GM23248 (cell line): ENCODE measurements around the gene AK5. TPM values are rescaled to one million over a fixed set of nuclear protein-coding genes. Genes with fewer than 3 reads are reported as not detected.

Source experiments
- DNase-seq: peaks from one replicate; pipeline ENCODE4 v3.0.0-alpha.2; 2015
- H2AFZ ChIP-seq: fragments of 200-600 bp; sonication (generic); 2 replicates; pipeline ENCODE4 v1.6.1; 2016; ENCODE audit warnings: antibody characterized with exemption
- H3F3A ChIP-seq: fragments of 200-600 bp; sonication (generic); 2 replicates; pipeline ENCODE4 v1.6.1; 2016; ENCODE audit warnings: mild to moderate bottlenecking, antibody characterized with exemption, mixed run types; ENCODE audit not compliant: insufficient read depth
- H3K27ac ChIP-seq: fragments of 200-600 bp; sonication (generic); 2 replicates; pipeline ENCODE4 v1.5.1; 2016; ENCODE audit warnings: mild to moderate bottlenecking
- H3K27me3 ChIP-seq: fragments of 200-600 bp; sonication (generic); replicated peaks from 2 replicates; pipeline ENCODE4 v1.6.1; 2016; ENCODE audit warnings: mild to moderate bottlenecking; ENCODE audit not compliant: insufficient read depth
- H3K36me3 ChIP-seq: fragments of 200-600 bp; sonication (generic); 2 replicates; pipeline ENCODE4 v1.6.1; 2016; ENCODE audit warnings: low read depth, mild to moderate bottlenecking
- H3K4me1 ChIP-seq: fragments of 200-600 bp; sonication (generic); 2 replicates; pipeline ENCODE4 v1.6.1; 2016; ENCODE audit warnings: mild to moderate bottlenecking; ENCODE audit not compliant: insufficient read depth
- H3K4me2 ChIP-seq: fragments of 200-600 bp; sonication (generic); one replicate; pipeline ENCODE4 v1.6.1; 2016; ENCODE audit warnings: mild to moderate bottlenecking; ENCODE audit not compliant: unreplicated experiment
- H3K4me3 ChIP-seq: fragments of 200-600 bp; sonication (generic); 2 replicates; pipeline ENCODE4 v1.5.1; 2016; ENCODE audit warnings: mild to moderate bottlenecking
- H3K79me2 ChIP-seq: fragments of 200-600 bp; sonication (generic); 2 replicates; pipeline ENCODE4 v1.6.1; 2016; ENCODE audit warnings: mild to moderate bottlenecking; ENCODE audit not compliant: insufficient read depth
- H3K9ac ChIP-seq: fragments of 200-600 bp; sonication (generic); 2 replicates; pipeline ENCODE4 v1.6.1; 2016; ENCODE audit warnings: mild to moderate bottlenecking
- H3K9me2 ChIP-seq: fragments of 200-600 bp; sonication (generic); 2 replicates; pipeline ENCODE4 v1.6.1; 2016; ENCODE audit warnings: mixed run types, mild to moderate bottlenecking, moderate library complexity; ENCODE audit not compliant: insufficient read depth
- H3K9me3 ChIP-seq: fragments of 200-600 bp; sonication (generic); one replicate; pipeline ENCODE4 v1.6.1; 2017; ENCODE audit warnings: low read depth
- H4K20me1 ChIP-seq: fragments of 200-600 bp; sonication (generic); 2 replicates; pipeline ENCODE4 v1.6.0; 2016; ENCODE audit not compliant: insufficient read depth
- EZH2 ChIP-seq: fragments of 200-600 bp; sonication (generic); IDR thresholded peaks from 2 replicates; pipeline ENCODE4 v1.6.1; 2018; ENCODE audit warnings: antibody characterized with exemption, mild to moderate bottlenecking; ENCODE audit not compliant: insufficient read depth, poor library complexity, severe bottlenecking
- EZH2phosphoT487 ChIP-seq: fragments of 200-600 bp; sonication (generic); IDR thresholded peaks from 2 replicates; pipeline ENCODE4 v1.6.1; 2018; ENCODE audit warnings: antibody characterized with exemption, moderate library complexity, mild to moderate bottlenecking, low read depth; ENCODE audit not compliant: insufficient read depth
- whole genome bisulfite sequencing, 2 experiments: methylation state at CpG; one replicate each; pipeline ENCODE4 v1.1.6; 2015 to 2017; ENCODE audit warnings: low lambda C conversion rate in 2 of 2, low coverage in 1 of 2; ENCODE audit errors: missing lambda C conversion rate in 2 of 2; 5-methylcytosine and 5-hydroxymethylcytosine counted together
- in situ Hi-C: fragments of 300-500 bp; cut with MboI; formaldehyde crosslinking; loops from 2 replicates; pipeline ENCODE4 v1.15.0; 2020
- polyA plus RNA-seq: library from polyadenylated mRNA; unstranded; fragments of >200 nt; fragmentation: Nextera tagmentation; extraction: Ambion mirVana; gene quantifications from 2 replicates; pipeline ENCODE4 v1.2.1, GENCODE V29; 2016
- small RNA-seq: library from RNA; depleted of rRNA; stranded (forward); fragments of <200 nt; gene quantifications from one replicate; pipeline ENCODE3, GENCODE V24; 2014; ENCODE audit warnings: low read depth, low replicate concordance
- total RNA-seq: library from RNA; depleted of rRNA; stranded (reverse); fragments of >200 nt; shearing (Covaris generic); gene quantifications from 2 replicates; pipeline ENCODE4 v1.2.3, GENCODE V29; 2014; rRNA removed

The AK5 gene
- total and polyA plus RNA-seq, 2 experiments from 2014 or later, result 65.3 to 78.8 TPM

DNA sequence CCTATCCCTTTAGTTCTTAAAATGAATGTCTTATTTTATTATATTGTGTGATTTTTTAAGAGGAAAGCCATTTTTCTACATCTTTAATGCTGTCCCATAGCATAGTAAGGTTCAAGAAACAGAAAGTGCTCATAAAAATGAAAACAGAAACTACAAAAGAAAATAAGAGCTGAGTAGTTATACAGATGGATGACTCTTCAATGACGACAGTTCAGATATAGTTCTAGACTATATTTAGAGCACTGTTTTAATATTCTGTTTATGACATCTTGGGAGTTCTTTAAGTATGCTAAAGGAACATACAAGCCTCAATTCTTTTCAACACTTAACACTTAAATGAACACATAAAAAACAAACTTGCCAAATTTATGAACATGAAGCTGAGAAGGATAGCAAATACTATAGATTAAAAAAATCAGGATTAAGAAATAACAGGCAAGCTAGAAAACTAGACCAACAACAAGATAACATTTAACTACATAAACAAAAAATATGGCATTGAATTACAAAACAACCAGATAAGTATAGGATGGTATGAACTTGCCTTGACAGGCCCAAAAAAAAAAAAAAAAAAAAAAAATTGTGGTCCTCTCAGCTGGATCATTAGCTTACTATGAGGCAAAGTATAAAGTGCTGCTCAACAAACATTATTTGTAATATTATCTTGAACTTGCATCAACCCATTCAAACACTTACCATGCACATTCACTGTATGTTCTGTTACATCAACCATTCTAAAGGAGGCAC, 312.7 kb downstream of the AK5 start:
- 93% methylated on average over 1 of the region's 1 CpG for WGBS, 2 experiments
- TF ChIP-seq EZH2, result no peak
- no peak for TF ChIP-seq EZH2phosphoT487
- Histone ChIP-seq H3K27me3 (no peaks in the 10 kb centered on the region), H3K36me3 (peaks cover 9% of the 10 kb centered on the region; the same call in 1 of the 2 replicates), H3K79me2 (peaks cover 97% of the 10 kb centered on the region), H3K4me3 (no peak overlapping the region), H3F3A (no peaks in the 10 kb centered on the region), H4K20me1 (no peaks in the 10 kb centered on the region), H3K9ac (no peak overlapping the region), H2AFZ (no peak overlapping the region), H3K9me2 (no peaks in the 10 kb centered on the region), H3K27ac (no peak overlapping the region), H3K4me1 (peaks cover 7% of the 10 kb centered on the region; the same call in 1 of the 2 replicates), H3K4me2 (no peak overlapping the region), H3K9me3 (no peaks in the 10 kb centered on the region)
- no peak for DNase-seq
- in situ Hi-C loops, result no loop called here

DNA sequence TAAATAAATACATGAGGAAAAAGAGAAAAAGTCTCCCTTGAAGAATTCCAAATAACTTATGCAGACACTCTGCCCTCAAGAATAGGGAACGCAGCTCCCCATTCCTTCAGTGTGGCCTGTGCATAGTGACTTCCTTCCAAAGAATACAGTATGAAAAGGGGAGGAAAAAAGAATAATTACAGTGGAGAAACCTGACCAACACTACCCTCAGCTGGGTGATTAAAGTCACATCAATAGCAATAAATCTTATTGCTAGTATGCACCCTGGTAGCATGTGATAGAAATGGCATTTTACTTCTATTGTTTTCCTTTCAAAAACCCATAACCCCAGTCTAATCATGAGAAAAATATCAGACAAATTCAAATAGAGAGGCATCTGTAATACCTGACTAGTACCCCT, 315.5 kb downstream of the AK5 start:
- in situ Hi-C loops, result no loop called here
- H3K4me3 ChIP-seq, result no peak overlapping the region
- peaks cover 97% of the 10 kb centered on the region for H3K79me2 ChIP-seq
- no peaks in the 10 kb centered on the region for H3K9me3 ChIP-seq
- TF ChIP-seq EZH2 (no peak), EZH2phosphoT487 (no peak)
- H3K36me3 ChIP-seq, result peaks cover 12% of the 10 kb centered on the region; the same call in 1 of the 2 replicates
- H3K4me1 ChIP-seq, result no peaks in the 10 kb centered on the region
- no peak overlapping the region for H3K27ac ChIP-seq
- no peak for DNase-seq
- 100% methylated on average over 1 of the region's 1 CpG for WGBS, 2 experiments
- H3K9me2 ChIP-seq, result no peaks in the 10 kb centered on the region
- H4K20me1 ChIP-seq, result no peaks in the 10 kb centered on the region
- no peak overlapping the region for H3K4me2 ChIP-seq
- no peak overlapping the region for H3K9ac ChIP-seq
- no peaks in the 10 kb centered on the region for H3F3A ChIP-seq
- no peaks in the 10 kb centered on the region for H3K27me3 ChIP-seq
- H2AFZ ChIP-seq, result no peak overlapping the region

DNA sequence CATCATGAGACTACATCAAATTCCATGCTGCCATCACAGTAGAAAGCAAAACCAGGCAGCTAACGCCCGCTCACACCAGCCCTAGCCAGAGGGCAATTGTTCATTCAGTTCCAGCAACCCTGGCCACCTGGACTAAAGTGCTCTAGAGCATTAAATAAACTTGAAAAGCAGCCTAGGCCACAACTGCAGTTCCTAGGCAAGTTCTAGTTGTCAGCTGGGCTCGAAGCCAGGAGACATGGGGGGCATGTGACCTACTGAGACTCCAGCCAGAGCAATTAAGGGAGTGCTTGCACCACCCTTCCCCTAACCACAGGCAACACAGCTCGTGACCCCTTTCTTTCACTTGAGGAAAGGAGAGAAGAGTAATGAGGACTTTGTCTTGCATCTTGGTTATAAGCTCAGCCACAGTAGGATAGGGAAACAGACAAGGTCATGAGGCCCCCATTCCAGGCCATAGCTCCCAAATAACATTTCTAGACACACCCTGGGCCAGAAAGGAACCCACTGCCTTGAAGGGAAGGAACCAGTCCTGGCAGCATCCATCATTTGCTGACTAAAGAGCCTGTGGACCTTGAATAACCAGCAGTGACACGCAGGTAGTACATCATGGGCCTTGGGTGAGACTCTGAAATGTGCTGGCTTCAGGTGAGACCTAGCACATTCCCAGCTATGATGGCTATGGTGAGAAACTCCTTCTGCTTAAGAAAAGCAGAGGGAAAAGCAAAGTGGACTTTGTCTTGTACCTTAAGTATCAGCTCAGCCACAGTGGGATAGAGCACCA, 323.6 kb downstream of the AK5 start:
- peaks cover 34% of the 10 kb centered on the region for H3K36me3 ChIP-seq
- 86 to 91% methylated on average over 5 of the region's 5 CpGs for WGBS, 2 experiments
- H3K9ac ChIP-seq, result no peak overlapping the region
- H3F3A ChIP-seq, result no peaks in the 10 kb centered on the region
- H3K9me3 ChIP-seq, result peaks cover 4% of the 10 kb centered on the region
- H4K20me1 ChIP-seq, result peaks cover 1% of the 10 kb centered on the region; the same call in 1 of the 2 replicates
- no peaks in the 10 kb centered on the region for H3K9me2 ChIP-seq
- no peak for TF ChIP-seq EZH2phosphoT487
- no peak for TF ChIP-seq EZH2
- H3K4me1 ChIP-seq, result peaks cover 8% of the 10 kb centered on the region; the same call in 1 of the 2 replicates
- H3K27ac ChIP-seq, result no peak overlapping the region
- DNase-seq, result peak; percentile 31
- no peak overlapping the region for H3K4me3 ChIP-seq
- H3K4me2 ChIP-seq, result no peak overlapping the region
- H2AFZ ChIP-seq, result no peak overlapping the region
- no peaks in the 10 kb centered on the region for H3K27me3 ChIP-seq
- H3K79me2 ChIP-seq, result peaks cover 95% of the 10 kb centered on the region
- in situ Hi-C loops, result no loop called here

DNA sequence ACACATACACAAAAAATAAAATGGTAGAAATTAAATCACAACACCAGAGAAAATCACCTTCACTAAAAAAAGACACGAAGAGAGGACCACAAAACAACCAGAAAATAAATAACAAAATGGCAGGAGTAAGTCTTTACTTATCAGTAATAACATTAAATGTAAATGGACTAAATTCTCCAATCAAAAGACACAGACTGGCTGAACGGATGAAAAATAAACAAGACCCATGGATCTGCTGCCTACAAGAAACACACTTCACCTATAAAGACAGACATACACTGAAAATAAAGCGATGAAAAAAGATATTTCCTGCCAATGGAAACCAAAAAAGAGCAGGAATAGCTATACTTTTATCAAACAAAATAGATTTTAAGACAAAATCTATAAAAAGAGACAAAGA, 327.1 kb downstream of the AK5 start:
- Histone ChIP-seq H3K4me1 (peaks cover 8% of the 10 kb centered on the region; the same call in 1 of the 2 replicates), H3K9me2 (no peaks in the 10 kb centered on the region), H3K36me3 (peaks cover 54% of the 10 kb centered on the region), H3K4me2 (no peak overlapping the region), H3K9me3 (peaks cover 4% of the 10 kb centered on the region), H3K79me2 (peaks cover 96% of the 10 kb centered on the region), H3K9ac (no peak overlapping the region), H4K20me1 (peaks cover 5% of the 10 kb centered on the region; the same call in 1 of the 2 replicates), H2AFZ (no peak overlapping the region), H3K27ac (no peak overlapping the region), H3K27me3 (no peaks in the 10 kb centered on the region), H3F3A (peaks cover 5% of the 10 kb centered on the region; the same call in 1 of the 2 replicates), H3K4me3 (no peak overlapping the region)
- in situ Hi-C loops, result no loop called here
- no peak for DNase-seq
- WGBS, 2 experiments, result 94 to 98% methylated on average over 3 of the region's 3 CpGs
- TF ChIP-seq EZH2 (no peak), EZH2phosphoT487 (no peak)

Small RNA genes lying within 50 kb of the gene (small RNA-seq; reads per million reads assigned to genes)
- not detected for gene RNU7-8P

Other genes starting within 250 kb of the AK5 start
- 55.3 and 60.0 TPM in 2 replicates for gene PIGK, start 62.6 kb upstream of the AK5 start, total RNA-seq
- 79.2 and 79.8 TPM in 2 replicates for gene PIGK, start 62.6 kb upstream of the AK5 start, polyA plus RNA-seq